Left kidney (tissue), 8 donors: ENCODE measurements around the gene ATP13A4. TPM values are rescaled to one million over a fixed set of nuclear protein-coding genes. Genes with fewer than 3 reads are reported as not detected.

ENCODE experiments used
- DNase-seq: peaks from one replicate; pipeline ENCODE4 v3.0.0-alpha.2; 2013
- long read RNA-seq, 8 donors: transcript quantifications; one replicate each; lab custom pipeline, GENCODE V29; 2026
- polyA plus RNA-seq: library from polyadenylated mRNA; unstranded; fragments of 120-200 nt; gene quantifications from one replicate; pipeline ENCODE4 v1.2.1, GENCODE V29; 2013; ENCODE audit not compliant: insufficient read length

ATP13A4 gene, protein sequence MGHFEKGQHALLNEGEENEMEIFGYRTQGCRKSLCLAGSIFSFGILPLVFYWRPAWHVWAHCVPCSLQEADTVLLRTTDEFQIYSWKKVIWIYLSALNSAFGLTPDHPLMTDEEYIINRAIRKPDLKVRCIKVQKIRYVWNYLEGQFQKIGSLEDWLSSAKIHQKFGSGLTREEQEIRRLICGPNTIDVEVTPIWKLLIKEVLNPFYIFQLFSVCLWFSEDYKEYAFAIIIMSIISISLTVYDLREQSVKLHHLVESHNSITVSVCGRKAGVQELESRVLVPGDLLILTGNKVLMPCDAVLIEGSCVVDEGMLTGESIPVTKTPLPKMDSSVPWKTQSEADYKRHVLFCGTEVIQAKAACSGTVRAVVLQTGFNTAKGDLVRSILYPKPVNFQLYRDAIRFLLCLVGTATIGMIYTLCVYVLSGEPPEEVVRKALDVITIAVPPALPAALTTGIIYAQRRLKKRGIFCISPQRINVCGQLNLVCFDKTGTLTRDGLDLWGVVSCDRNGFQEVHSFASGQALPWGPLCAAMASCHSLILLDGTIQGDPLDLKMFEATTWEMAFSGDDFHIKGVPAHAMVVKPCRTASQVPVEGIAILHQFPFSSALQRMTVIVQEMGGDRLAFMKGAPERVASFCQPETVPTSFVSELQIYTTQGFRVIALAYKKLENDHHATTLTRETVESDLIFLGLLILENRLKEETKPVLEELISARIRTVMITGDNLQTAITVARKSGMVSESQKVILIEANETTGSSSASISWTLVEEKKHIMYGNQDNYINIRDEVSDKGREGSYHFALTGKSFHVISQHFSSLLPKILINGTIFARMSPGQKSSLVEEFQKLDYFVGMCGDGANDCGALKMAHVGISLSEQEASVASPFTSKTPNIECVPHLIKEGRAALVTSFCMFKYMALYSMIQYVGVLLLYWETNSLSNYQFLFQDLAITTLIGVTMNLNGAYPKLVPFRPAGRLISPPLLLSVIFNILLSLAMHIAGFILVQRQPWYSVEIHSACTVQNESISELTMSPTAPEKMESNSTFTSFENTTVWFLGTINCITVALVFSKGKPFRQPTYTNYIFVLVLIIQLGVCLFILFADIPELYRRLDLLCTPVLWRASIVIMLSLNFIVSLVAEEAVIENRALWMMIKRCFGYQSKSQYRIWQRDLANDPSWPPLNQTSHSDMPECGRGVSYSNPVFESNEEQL
- 1.3 TPM for polyA plus RNA-seq
- long read RNA-seq, donor 1 = 0 reads
- long read RNA-seq, donor 2 = 0 reads
- long read RNA-seq, donor 3 = 0 reads
- long read RNA-seq, donor 4 = 0 reads
- long read RNA-seq, donor 5 = 0 reads
- long read RNA-seq, donor 6 = 0 reads
- long read RNA-seq, donor 7 = 0 reads
- long read RNA-seq, donor 8 = 0 reads

DNA sequence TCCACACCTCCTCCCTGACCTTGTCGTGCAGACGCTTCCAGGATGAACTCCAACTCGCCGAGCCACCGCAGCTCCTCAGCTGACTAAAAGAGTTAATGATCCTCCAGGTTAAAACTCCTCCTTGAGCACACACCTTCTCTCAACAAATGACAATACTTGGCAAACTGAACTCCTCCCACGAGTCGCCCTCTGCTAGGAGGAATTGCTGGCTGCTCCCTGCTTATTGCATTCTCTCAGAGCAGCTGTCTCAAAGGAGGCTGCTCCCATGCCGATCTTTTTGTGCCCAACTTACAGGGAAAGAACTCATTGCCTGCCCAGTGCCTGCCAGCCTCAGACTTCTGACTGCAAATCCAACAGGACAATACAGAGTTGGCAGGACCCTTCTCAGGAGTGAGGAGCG is at the start of gene ATP13A4:
Gene ATP13A4 (minus strand): TSS at position 85 of the 400 bp plus-strand sequence. CDS start 96 bp downstream, outside the sequence.
- peak; percentile 18 for DNase-seq

DNA sequence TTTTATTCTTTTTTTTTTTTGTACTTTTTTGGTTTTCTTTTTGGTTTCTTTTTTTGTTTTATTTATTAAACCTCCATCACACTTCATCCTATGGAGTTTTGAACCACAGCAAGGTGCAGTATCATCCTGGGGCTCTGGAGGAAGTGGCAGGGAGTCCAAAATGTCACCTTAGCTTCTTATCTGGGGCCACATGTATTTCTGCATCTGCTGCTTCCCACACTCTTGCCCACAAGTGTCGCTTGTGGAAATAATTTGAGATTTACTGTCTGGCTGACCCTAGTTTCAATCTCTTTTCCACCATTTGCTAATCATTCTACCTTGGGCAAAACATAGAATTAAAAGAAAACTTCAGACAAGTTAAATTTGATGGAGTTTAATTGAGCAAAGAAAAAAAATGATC is 44.7 kb upstream of the ATP13A4 start:
- no peak for DNase-seq

DNA sequence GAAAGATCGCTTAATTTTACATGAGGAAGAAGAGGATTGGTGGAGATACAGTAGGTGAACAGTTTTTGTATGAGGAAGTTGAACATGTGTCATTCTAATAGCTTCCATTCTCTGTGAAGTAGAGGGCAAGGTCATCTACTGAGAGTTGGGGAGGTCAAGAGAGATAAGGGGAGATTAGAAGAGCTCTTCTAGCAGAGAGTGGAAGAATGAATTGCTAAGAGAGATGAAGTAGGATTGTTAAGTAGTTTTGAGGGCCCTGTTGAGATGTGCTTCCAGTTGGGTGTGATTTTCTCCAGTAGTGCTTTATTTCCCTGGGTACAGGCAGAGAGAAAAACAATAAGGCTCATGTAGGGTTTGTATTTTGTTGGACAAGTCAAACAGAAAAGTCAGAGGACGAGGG is 43.5 kb upstream of the ATP13A4 start:
- no peak for DNase-seq

DNA sequence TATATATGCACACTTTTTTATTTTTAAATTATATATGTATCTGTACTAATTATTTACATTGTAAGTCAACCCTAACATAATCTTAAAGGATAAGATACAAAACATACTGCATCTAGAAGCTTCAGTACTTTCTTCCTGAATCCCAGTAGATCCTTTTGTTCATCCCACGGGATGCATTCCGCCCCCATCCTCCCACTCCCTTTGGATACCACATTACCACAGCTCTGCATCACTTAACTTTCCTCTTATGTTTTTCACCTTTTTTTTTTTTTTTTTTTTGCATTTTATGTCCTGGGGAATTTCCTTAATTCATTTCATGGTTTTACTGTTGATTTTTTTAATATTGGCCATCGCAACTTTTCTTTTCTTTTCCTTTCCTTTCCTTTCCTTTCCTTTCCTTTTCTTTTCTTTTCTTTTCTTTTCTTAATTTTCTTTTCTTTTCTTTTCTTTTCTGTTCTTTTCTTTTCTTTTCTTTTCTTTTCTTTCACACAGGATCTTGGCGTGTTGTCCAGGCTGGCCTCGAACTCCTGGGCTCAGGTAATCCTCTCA is 41.3 kb upstream of the ATP13A4 start:
- DNase-seq = no peak

DNA sequence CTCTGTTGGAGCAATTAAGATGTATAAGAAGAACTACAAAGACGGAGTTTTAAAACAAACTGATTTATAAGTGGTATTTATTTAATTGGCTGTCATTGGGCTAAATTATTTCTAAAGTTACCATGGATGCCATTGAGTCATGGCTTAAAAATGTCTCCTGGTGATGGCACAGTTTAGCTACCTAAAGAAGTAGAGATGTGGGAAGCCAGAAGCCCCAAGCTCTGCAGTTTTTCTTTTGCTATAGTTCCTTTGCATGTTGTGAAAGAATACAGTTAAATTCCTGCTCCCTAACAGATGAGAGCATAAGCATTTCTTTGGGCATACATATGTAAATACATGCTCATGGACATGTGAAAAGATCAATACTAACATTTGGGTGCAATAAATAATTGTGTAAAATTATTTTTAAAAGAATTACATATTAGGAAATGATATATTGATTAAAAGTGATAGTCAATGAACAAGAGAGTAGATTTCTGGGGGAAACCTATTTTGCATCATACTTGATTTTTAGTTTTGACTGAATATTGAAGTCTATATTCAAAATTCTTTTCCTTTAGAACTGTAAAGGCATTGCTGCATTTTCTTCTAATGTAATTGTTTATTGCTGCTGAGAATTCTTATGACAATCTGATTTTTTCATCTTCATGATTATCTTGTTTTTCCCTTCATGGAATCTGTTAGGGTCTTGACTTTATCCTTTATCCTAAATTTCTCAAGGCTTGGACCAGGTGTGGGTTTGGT is 40.4 kb upstream of the ATP13A4 start:
- no peak for DNase-seq

DNA sequence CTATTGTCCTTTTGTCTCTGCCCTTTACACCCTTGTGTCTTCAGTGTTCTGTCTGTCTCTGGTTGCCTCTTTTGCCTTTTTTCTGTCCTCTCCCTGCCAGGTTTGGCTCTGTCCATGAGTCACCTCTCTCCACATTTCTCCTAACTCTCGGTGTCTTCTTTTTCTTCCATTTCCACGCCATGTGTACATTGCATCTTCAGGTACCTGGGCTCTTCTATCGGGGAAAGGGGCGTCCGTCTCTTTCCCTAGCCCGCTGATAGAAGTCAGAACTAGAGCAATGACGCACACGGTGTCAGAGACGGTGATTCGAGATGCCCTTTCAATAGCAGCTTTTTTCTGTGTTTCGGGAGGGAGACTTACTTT is 39.0 kb upstream of the ATP13A4 start:
- no peak for DNase-seq

DNA sequence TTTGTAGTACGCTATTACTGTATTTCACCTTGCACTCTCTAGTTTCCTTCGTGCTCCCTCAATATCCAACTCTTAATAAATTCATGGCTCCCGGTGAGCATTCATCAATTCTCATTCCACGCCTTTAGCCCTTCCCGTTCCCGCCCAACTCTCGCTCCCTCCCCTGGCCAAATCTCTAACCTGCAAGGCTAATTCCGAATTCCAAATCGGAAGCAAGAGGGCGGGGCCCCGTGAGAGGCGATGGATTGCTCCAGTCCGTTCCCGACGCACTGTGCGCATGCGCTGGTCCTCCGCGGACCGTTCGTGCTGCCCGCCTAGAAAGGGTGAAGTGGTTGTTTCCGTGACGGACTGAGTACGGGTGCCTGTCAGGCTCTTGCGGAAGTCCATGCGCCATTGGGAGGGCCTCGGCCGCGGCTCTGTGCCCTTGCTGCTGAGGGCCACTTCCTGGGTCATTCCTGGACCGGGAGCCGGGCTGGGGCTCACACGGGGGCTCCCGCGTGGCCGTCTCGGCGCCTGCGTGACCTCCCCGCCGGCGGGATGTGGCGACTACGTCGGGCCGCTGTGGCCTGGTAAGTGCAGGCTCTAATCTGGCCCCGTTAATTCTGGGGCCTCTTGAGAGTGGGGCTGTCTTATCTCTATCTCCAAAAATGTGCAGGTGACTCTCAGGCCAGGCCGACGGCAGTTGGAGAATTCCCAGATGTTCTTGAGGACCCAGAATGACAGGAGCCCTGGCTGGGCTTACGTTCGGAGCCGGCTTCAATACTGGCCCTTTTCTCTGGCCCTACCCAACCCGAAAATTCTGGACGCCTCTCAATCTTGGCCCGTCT is 38.4 kb upstream of the ATP13A4 start, which contains the start of gene OPA1:
Gene OPA1 (plus strand): TSS at position 368 of the 827 bp plus-strand sequence. CDS start 170 bp downstream, at position 538.
- DNase-seq = peak; percentile 99

DNA sequence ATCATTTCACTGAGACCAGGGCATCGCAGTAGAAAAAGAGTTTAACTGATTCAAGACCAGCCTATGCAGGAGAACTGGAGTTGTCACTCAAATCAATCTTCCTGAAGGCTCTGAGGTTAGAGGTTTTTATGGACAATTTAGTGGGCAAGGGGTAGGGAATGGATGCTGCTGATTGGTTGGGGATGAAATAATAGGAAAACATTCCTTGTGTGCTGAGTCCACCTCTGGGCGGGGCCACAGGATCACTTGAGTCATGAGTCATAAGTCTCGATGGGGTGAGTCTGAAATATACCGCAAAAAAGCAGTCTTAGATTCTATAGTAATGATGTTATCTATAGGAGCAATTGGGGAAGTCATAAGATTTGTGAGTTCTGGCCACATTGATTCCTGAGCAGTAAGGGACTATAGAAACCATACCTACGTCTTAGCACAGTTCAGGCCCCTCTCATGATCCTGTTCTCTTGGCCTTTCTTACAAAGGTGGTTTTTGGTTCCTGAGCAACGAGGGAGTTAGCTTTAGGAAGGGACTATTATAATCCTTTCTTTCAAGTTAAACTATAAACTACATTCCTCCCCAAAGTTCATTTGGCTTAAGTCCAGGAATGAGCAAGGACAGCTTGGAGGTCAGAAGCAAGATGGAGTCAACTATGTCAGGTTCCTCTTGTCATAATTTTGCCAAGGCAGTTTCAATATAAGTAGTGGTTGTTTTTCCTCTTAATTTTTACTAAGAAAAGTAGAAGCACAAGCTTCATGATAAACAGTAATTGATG is 35.6 kb upstream of the ATP13A4 start:
- no peak for DNase-seq

DNA sequence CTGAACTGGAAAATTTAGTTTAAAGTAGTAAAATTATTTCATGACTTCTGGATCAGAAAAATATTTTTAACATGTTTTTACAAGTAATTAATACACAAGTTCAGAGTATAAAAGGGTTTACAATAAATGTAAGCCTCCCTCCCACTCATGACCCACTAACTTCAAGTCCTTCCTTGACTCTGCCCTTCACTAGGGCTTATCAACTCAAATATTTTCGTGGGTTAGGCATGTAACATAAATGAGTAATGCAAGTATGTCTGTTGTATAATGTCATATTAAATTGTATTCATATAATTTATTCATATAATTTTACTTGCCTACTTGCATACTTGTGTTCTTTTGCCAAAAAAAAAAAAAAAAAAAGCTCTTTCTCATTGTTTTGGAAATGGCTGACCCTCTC is 34.9 kb upstream of the ATP13A4 start:
- DNase-seq = no peak

DNA sequence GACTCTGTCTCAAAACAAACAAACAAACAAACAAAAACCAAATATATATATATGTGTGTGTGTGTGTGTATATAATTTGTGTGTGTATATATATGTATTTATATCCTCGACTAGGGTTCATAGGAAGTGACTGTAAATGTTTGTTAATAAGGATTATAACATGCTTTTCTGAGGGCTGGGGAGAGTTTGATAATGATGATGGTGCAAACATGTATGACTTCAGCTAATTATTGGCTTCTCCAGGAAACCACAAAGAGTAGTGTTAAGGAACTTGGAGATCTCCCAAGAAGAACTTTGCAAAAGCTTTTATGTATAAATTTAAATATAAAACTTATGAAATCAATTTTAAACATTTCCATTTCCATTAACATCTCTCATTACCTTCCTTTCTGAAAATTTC is 34.4 kb upstream of the ATP13A4 start:
- no peak for DNase-seq

DNA sequence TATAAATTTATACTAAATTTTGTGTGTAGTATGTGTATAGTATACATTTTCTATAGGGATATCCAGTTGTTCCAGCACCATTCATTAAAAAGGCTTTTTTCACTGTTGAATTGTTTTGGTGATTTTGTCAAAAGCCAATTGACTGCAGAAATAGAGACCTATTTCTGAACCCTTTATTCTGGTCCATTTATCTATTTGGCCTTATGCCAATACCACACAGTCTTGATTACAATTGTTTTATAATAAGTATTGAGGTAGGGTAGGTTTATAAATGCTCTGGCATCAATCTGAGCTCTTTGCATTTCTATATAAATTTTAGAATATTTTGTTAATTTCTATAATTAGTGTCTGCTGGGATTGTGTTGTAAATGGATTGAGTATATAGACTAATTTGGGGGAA is 31.8 kb upstream of the ATP13A4 start:
- no peak for DNase-seq

DNA sequence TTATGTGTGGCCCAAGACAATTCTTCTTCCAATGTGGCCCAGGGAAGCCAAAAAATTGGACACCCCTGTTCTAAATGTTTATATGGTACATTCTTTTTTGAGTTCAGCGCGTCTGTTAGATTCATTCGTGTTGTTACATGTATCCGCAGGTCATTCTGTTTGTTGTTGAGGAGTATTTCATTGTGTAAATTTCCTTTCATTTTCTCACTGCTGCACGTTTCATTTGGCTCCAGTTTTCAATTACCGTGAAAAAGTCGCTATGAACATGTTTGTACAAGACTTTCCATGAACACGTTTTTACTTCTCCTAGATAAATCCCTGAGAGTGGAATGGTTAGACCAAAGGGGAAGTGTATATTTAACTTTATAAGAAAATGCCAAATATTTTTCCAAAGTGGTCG is 30.8 kb upstream of the ATP13A4 start:
- DNase-seq = no peak

- no peak for DNase-seq
Measured at GRCh38 chr3:193574488-193575070, 19.9 kb upstream of the ATP13A4 start.

DNA sequence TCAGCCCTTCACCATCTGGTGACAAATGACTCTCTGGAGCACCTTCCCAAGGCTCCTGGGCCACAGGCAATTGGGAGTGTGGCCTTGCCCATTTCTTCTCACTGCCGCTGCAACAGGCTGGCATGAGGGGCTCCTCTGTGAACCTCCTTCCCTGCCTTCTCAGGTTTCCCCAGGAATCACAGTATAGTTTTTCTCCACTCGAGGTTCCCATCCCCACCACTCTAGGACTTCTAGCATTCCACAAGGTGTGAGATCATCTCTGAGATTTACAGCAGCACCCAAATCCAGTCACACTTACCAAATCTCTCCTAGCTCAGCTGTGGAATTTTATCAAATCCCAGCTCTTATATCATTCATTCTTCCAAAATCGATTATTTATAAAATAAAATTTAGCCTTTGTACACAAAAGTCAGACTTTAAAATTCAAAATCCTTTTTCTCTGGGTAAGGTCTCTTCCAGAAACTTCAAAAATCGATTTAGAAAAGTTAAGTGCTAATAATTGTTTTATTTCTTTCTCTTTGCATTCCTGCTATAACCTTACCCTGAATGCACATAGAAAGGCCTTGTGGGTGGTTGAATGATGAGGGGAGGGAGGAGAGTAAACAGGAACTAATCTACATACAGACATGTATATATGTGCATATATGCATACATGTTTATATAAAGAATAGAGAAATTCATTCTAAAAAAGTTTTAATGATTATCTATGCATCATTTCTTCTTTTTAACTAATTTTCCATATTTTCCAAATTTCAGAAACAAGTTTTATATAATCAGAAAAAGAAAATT is 18.9 kb upstream of the ATP13A4 start:
- no peak for DNase-seq

GRCh38 chr3:193572426-193572908 is 17.8 kb upstream of the ATP13A4 start:
- peak; percentile 68 for DNase-seq

DNA sequence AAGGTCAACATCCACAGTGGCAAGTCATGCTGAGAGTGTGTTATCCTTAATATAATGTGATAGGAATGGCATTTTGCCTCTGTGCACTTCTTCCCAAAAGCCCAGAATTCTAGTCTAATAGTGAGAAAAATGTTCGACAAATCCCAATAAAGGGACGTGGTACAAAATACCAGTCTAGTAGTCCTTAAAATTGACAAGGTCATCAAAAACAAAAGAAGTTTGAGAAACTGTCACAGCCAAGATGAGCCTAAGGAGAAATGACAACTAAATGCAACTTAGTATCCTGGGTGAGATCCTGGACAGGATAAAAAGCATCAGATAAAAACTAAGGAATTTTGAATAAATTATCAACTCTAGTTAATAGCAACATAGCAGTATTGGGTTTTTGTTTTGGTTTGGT is 14.4 kb upstream of the ATP13A4 start:
- DNase-seq = no peak

- DNase-seq = no peak
Measured at GRCh38 chr3:193564012-193564411, 9.3 kb upstream of the ATP13A4 start.

DNA sequence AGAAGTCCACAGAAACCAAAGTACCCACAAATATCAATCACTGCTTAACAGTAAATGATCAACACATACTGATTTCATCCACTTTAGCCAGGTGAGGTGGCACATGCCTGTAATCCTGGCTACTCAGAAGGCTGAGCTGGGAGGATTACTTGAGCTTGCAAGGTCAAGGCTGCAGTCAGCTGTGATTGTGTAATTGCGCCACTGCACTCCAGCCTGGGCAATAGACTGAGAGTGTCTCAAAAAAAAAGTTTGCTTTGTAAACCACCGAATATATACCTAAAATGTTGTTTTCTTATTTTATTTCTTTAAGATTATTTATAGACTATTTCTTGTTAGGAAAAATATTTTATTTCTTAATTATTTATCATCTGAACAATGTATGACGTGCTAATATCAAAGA is 8.7 kb upstream of the ATP13A4 start:
- no peak for DNase-seq
